HCT116 (cell line): ENCODE results near the gene ENGASE. TPM values are rescaled to one million over a fixed set of nuclear protein-coding genes. Genes with fewer than 3 reads are reported as not detected.

Experiments
- ATAC-seq: fragments of 200-7000 bp; cut with Tn5 transposase; 2 replicates; pipeline ENCODE4 v1.9.1; 2020; ENCODE audit warnings: mild to moderate bottlenecking, moderate library complexity
- BruUV-seq: library from RNA; stranded (reverse); fragments of 400-500 nt; replicated peaks from 2 replicates; lab custom pipeline; 2021; lab: Mats Ljungman, UMichigan
- CTCF ChIA-PET: fragments of 300-600 bp; sonication (Branson Sonifier 250); formaldehyde crosslinking; loops from one replicate; lab custom pipeline; 2021; ENCODE audit warnings: antibody characterized with exemption; lab: Charles Lee
- POLR2A ChIA-PET: fragments of 300-600, 350-600 bp; sonication (Branson Sonifier 250); formaldehyde crosslinking; loops from one replicate; lab custom pipeline; 2021; ENCODE audit warnings: antibody characterized with exemption; lab: Charles Lee
- RAD21 ChIA-PET, 2 experiments: fragments of 300-600 bp; sonication (Branson Sonifier 250); formaldehyde crosslinking; loops; one replicate each; lab custom pipeline; 2023; ENCODE audit warnings: low total read pairs in 2 of 2; ENCODE audit not compliant: uncharacterized antibody in 2 of 2, unreplicated experiment in 2 of 2, low non-redundant PET in 1 of 2; lab: Charles Lee
- DNase-seq: peaks from one replicate; pipeline ENCODE4 v3.0.0-alpha.2; 2010; ENCODE audit warnings: low read depth, low spot score
- H2AFZ ChIP-seq: fragments of 200-600 bp; shearing (Covaris generic), sonication (generic); 2 replicates; pipeline ENCODE4 v1.6.1; 2017; ENCODE audit warnings: low read depth, mixed run types, mixed read lengths, antibody characterized with exemption, low read length; ENCODE audit not compliant: poor library complexity, severe bottlenecking
- H3K27ac ChIP-seq: 2 replicates; pipeline ENCODE4 v1.5.1; 2012; ENCODE audit warnings: low read depth, low read length
- H3K27me3 ChIP-seq: fragments of 200-600 bp; sonication (generic); 2 replicates; pipeline ENCODE4 v1.6.1; 2016; ENCODE audit warnings: mixed run types, low read length, mixed read lengths; ENCODE audit not compliant: insufficient read depth
- H3K36me3 ChIP-seq, 2 experiments: fragments of 200-500 bp in 1 of 2; fragments of 200-600 bp in 1 of 2; sonication (Bioruptor generic) in 1 of 2; sonication (generic) in 1 of 2; 2 replicates each; pipeline versions ENCODE4 v1.5.1 to v1.6.1; 2014 to 2016; ENCODE audit warnings: low read length in 2 of 2, inconsistent platforms in 1 of 2, mixed read lengths in 1 of 2, mixed run types in 1 of 2; ENCODE audit not compliant: insufficient read depth in 2 of 2, control insufficient read depth in 1 of 2
- H3K4me1 ChIP-seq, 2 experiments: fragments of 200-600 bp in 1 of 2; sonication (generic) in 1 of 2; 2 replicates each; pipeline versions ENCODE4 v1.5.1 to v1.6.1; 2012 to 2017; ENCODE audit warnings: low read length in 2 of 2, inconsistent platforms in 1 of 2, mild to moderate bottlenecking in 1 of 2, mixed read lengths in 1 of 2, mixed run types in 1 of 2, moderate library complexity in 1 of 2; ENCODE audit not compliant: insufficient read depth in 2 of 2, control insufficient read depth in 1 of 2
- H3K4me2 ChIP-seq: fragments of 200-600 bp; sonication (generic); 2 replicates; pipeline ENCODE4 v1.6.1; 2017; ENCODE audit warnings: mixed run types, low read length, mixed read lengths
- H3K4me3 ChIP-seq, 2 experiments: fragments of 200-600 bp in 1 of 2; sonication (generic) in 1 of 2; replicated peaks in 1 of 2; 2 replicates each; pipeline ENCODE4 v1.5.1; 2011 to 2016; ENCODE audit warnings: low read length in 2 of 2, control low read depth in 1 of 2, low read depth in 1 of 2, mild to moderate bottlenecking in 1 of 2, mixed read lengths in 1 of 2, mixed run types in 1 of 2
- H3K79me2 ChIP-seq: fragments of 200-600 bp; sonication (generic); 2 replicates; pipeline ENCODE4 v1.6.1; 2017; ENCODE audit warnings: mild to moderate bottlenecking, mixed run types, low read length, moderate library complexity, mixed read lengths; ENCODE audit not compliant: insufficient read depth
- H3K9ac ChIP-seq: fragments of 200-600 bp; sonication (generic); 2 replicates; pipeline ENCODE4 v1.6.1; 2016; ENCODE audit warnings: low read length, mixed read lengths
- H3K9me2 ChIP-seq: fragments of 200-600 bp; sonication (generic), shearing (Covaris generic); 2 replicates; pipeline ENCODE4 v1.6.1; 2017; ENCODE audit warnings: mixed run types, mild to moderate bottlenecking, moderate library complexity; ENCODE audit not compliant: insufficient read depth
- H3K9me3 ChIP-seq, 2 experiments: fragments of 200-500 bp in 1 of 2; fragments of 200-600 bp in 1 of 2; sonication (Bioruptor generic) in 1 of 2; sonication (generic) in 1 of 2; 2 replicates each; pipeline ENCODE4 v1.6.1; 2014 to 2017; ENCODE audit warnings: low read length in 2 of 2, mixed read lengths in 2 of 2, inconsistent platforms in 1 of 2, low read depth in 1 of 2, mild to moderate bottlenecking in 1 of 2, mixed run types in 1 of 2, moderate library complexity in 1 of 2; ENCODE audit not compliant: control insufficient read depth in 1 of 2, insufficient read depth in 1 of 2
- H4K20me1 ChIP-seq: fragments of 200-600 bp; sonication (generic), shearing (Covaris generic); 2 replicates; pipeline ENCODE4 v1.6.1; 2017; ENCODE audit warnings: mixed run types, mild to moderate bottlenecking, moderate library complexity; ENCODE audit not compliant: insufficient read depth
- CBX3 ChIP-seq: IDR thresholded peaks from 2 replicates; pipeline ENCODE4 v1.6.1; 2012; ENCODE audit warnings: low read depth
- EZH2 ChIP-seq: fragments of 200-600 bp; sonication (generic); IDR thresholded peaks from 2 replicates; pipeline ENCODE4 v1.6.1; 2017; ENCODE audit warnings: antibody characterized with exemption, mixed run types
- POLR2A ChIP-seq: IDR thresholded peaks from 2 replicates; pipeline ENCODE4 v1.7.0; 2011; ENCODE audit warnings: borderline replicate concordance; ENCODE audit not compliant: insufficient read depth, insufficient read length; ENCODE audit errors: extremely low read depth
- SP1 ChIP-seq: IDR thresholded peaks from 2 replicates; pipeline ENCODE4 v1.6.1; 2012; ENCODE audit warnings: low read depth
- YY1 ChIP-seq: IDR thresholded peaks from 2 replicates; pipeline ENCODE4 v1.6.1; 2011; ENCODE audit warnings: low read length, low read depth, moderate library complexity, mild to moderate bottlenecking; ENCODE audit not compliant: insufficient replicate concordance; ENCODE audit errors: extremely low read depth
- intact Hi-C: fragments of 100-400 bp; cut with micrococcal nuclease; formaldehyde crosslinking; loops from 2 replicates; pipeline ENCODE4 v1.10.0; 2022
- total RNA-seq: library from RNA; stranded (reverse); gene quantifications from one replicate; pipeline ENCODE4 v1.2.1, GENCODE V29; 2021; ENCODE audit not compliant: unreplicated experiment

The ENGASE gene
- total RNA-seq, 1 experiment from 2014 or later, result 54.2 TPM

DNA sequence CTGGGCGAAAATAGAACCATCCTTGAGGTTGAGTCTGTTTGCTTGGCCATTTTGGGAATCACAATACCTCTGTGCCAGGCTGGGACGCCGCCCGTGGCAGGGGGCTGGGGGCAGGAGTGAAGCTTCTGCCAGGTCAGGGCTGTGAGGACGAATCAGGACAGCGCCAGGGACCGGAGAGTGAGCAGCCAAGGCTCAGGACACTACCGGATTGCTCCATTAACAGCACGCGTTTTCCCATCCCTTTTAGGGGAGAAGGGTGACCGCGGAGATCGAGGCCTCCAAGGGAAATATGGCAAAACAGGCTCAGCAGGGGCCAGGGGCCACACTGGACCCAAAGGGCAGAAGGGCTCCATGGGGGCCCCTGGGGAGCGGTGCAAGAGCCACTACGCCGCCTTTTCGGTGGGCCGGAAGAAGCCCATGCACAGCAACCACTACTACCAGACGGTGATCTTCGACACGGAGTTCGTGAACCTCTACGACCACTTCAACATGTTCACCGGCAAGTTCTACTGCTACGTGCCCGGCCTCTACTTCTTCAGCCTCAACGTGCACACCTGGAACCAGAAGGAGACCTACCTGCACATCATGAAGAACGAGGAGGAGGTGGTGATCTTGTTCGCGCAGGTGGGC lies 27.2 kb upstream of the ENGASE start:
- Histone ChIP-seq H3K4me2 (no peak overlapping the region), H3K27ac (no peak overlapping the region), H3K9me3 (no peaks in the 10 kb centered on the region), H3K27me3 (no peaks in the 10 kb centered on the region), H3K4me1 (peaks cover 0 to 8% of the 10 kb centered on the region in 2 experiments; a peak in 1 of 4 replicates), H4K20me1 (no peaks in the 10 kb centered on the region), H3K79me2 (no peaks in the 10 kb centered on the region), H3K36me3 (no peaks in the 10 kb centered on the region), H3K9me2 (no peaks in the 10 kb centered on the region), H2AFZ (no peak overlapping the region), H3K4me3 (no peak overlapping the region), H3K9ac (no peak overlapping the region)
- intact Hi-C loops, result no loop called here
- BruUV-seq, result no TSS peak
- CTCF ChIA-PET, result no interaction called here
- RAD21 ChIA-PET, result no interaction called here
- POLR2A ChIA-PET, result no interaction called here
- TF ChIP-seq POLR2A (no peak), SP1 (no peak), EZH2 (no peak)
- DNase-seq, result no peak
- ATAC-seq, result no peak

DNA sequence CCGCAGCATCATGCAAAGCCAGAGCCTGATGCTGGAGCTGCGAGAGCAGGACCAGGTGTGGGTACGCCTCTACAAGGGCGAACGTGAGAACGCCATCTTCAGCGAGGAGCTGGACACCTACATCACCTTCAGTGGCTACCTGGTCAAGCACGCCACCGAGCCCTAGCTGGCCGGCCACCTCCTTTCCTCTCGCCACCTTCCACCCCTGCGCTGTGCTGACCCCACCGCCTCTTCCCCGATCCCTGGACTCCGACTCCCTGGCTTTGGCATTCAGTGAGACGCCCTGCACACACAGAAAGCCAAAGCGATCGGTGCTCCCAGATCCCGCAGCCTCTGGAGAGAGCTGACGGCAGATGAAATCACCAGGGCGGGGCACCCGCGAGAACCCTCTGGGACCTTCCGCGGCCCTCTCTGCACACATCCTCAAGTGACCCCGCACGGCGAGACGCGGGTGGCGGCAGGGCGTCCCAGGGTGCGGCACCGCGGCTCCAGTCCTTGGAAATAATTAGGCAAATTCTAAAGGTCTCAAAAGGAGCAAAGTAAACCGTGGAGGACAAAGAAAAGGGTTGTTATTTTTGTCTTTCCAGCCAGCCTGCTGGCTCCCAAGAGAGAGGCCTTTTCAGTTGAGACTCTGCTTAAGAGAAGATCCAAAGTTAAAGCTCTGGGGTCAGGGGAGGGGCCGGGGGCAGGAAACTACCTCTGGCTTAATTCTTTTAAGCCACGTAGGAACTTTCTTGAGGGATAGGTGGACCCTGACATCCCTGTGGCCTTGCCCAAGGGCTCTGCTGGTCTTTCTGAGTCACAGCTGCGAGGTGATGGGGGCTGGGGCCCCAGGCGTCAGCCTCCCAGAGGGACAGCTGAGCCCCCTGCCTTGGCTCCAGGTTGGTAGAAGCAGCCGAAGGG lies 26.4 kb upstream of the ENGASE start:
- Histone ChIP-seq H3K79me2 (no peaks in the 10 kb centered on the region), H3K27me3 (no peaks in the 10 kb centered on the region), H3K4me3 (no peak overlapping the region), H3K36me3 (no peaks in the 10 kb centered on the region), H3K4me1 (peaks cover 0 to 8% of the 10 kb centered on the region in 2 experiments; a peak in 1 of 4 replicates), H3K27ac (no peak overlapping the region), H3K4me2 (no peak overlapping the region), H3K9ac (no peak overlapping the region), H4K20me1 (no peaks in the 10 kb centered on the region), H3K9me2 (no peaks in the 10 kb centered on the region), H2AFZ (no peak overlapping the region), H3K9me3 (no peaks in the 10 kb centered on the region)
- intact Hi-C loops, result no loop called here
- no peak for DNase-seq
- CTCF ChIA-PET, result no interaction called here
- POLR2A ChIA-PET, result no interaction called here
- RAD21 ChIA-PET, result interaction anchor here in 1 of 2 experiments (0.6 kb wide), 1 partner anchor 45 kb away, joined by 7 read pairs; no protein-coding TSS in a partner anchor
- TF ChIP-seq CBX3 (no peak), YY1 (no peak)
- BruUV-seq, result no TSS peak
- ATAC-seq, result no peak
